Thyroid gland (tissue), 4 donors: ENCODE results near the gene SIAH3. TPM values are rescaled to one million over a fixed set of nuclear protein-coding genes. Genes with fewer than 3 reads are reported as not detected.

Source experiments
- DNase-seq, 2 donors: peaks; one replicate each; pipeline ENCODE4 v3.0.0-alpha.2; 2019
- H3K27ac ChIP-seq, 3 donors: fragments of 200-600 bp; sonication (generic); 1 replicate in 2 of 3; 2 replicates in 1 of 3; pipeline ENCODE4 v1.5.1; 2016 to 2019; ENCODE audit warnings: mild to moderate bottlenecking in 1 of 3, moderate library complexity in 1 of 3
- H3K27me3 ChIP-seq: fragments of 200-600 bp; sonication (generic); one replicate; pipeline ENCODE4 v1.5.1; 2019
- H3K36me3 ChIP-seq, 2 donors: fragments of 200-600 bp; sonication (generic); one replicate each; pipeline ENCODE4 v1.5.1; 2016 to 2019
- H3K4me1 ChIP-seq, 2 donors: fragments of 200-600 bp; sonication (generic); one replicate each; pipeline ENCODE4 v1.5.1; 2017 to 2019
- H3K4me3 ChIP-seq, 3 donors: fragments of 200-600 bp; sonication (generic); replicated peaks in 1 of 3; 1 replicate in 2 of 3; 2 replicates in 1 of 3; pipeline ENCODE4 v1.5.1; 2016; ENCODE audit warnings: mild to moderate bottlenecking in 1 of 3
- H3K9me3 ChIP-seq: fragments of 200-600 bp; sonication (generic); one replicate; pipeline ENCODE4 v1.5.1; 2017
- CTCF ChIP-seq, 6 experiments: fragments of 200-600 bp in 3 of 6; fragments of 450-650 bp in 3 of 6; sonication (generic) in 3 of 6; IDR thresholded peaks; one replicate each; pipeline ENCODE4 v1.5.1; 2016 to 2019; ENCODE audit warnings: antibody characterized with exemption in 6 of 6, mild to moderate bottlenecking in 2 of 6, inconsistent platforms in 1 of 6, moderate library complexity in 1 of 6
- POLR2A ChIP-seq, 2 donors: fragments of 450-650 bp; IDR thresholded peaks; one replicate each; pipeline ENCODE4 v1.6.1; 2017; ENCODE audit warnings: antibody characterized with exemption in 2 of 2, mild to moderate bottlenecking in 2 of 2, moderate library complexity in 1 of 2
- WGBS, 2 donors: methylation state at CpG; one replicate each; pipeline ENCODE4 v1.1.5; 2017; 5-methylcytosine and 5-hydroxymethylcytosine counted together
- intact Hi-C: fragments of 100-400 bp; cut with DNase I; formaldehyde crosslinking; loops from one replicate; pipeline ENCODE4 v1.15.1; 2023
- total RNA-seq, 4 donors: library from RNA; depleted of rRNA; stranded (reverse); fragments of >200 nt; gene quantifications; one replicate each; pipeline ENCODE4 v1.2.3, GENCODE V29; 2016

SIAH3 gene
- total RNA-seq, 4 donors from 2014 or later = 0.13 TPM; not detected in 3

DNA sequence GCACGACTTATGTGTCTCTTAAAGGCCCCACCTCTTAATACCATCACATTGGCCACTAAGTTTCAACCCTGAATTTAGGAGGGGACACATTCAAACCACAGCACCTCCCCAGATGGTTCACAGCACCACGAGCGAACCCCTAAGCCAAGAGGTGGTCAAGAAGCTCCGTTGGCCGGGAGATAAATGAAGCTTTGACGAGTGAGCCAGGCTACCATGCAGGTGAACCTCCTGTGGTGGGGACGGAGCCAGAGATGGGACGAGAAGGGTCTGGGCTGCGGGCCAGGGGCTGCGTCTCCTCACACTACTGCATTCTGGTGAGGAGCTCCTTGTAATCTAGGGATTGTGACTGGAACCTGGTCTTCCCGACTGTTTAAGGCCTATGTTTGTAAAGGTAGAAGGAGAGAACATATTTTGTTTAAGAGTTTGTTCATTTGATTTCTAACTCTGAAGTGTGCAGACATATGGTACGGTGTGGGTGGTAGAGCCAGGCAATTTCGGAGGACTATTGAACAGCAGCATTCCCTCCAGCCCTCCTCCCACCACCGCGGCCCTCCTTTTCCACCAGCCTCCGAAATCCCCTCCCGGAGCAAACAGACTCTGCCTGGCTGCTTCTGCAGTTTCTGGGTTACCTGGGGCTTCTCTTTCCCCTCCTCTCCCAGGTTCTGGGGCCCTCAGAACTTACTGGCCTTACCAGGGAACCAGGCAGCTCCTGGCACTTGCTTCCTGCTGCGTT lies 31.3 kb downstream of the SIAH3 start:
- no peak overlapping the region for H3K27ac ChIP-seq
- H3K9me3 ChIP-seq = no peaks in the 10 kb centered on the region
- no peaks in the 10 kb centered on the region for H3K27me3 ChIP-seq
- no peaks in the 10 kb centered on the region for H3K36me3 ChIP-seq
- no peaks in the 10 kb centered on the region for H3K4me1 ChIP-seq
- intact Hi-C loops = no loop called here
- no peak overlapping the region for H3K4me3 ChIP-seq
- TF ChIP-seq CTCF (IDR thresholded peaks at IDR 0.05) (no peak), POLR2A (IDR thresholded peaks at IDR 0.05) (no peak)
- no peak for DNase-seq
- 89 to 93% methylated on average over 18 of the region's 18 CpGs for WGBS, 2 donors

DNA sequence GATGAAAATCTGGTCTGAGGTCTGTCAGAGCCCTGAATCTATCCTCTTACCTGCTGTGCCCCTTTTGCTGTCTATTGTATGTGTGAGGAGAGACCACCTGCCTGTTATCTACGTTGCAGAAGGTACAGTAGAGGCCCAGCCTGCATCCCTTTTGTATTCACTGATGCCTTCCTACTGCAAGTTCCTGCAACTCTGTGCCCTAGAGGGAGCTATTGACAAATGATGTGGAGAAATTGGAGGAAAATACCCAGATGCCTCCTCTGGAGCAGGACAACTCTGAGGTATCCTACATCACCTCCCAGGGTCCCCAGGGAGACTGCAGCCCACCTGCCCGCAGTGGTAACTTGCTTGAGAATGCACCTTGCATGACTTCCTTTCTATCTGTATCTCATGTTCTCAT lies 33.7 kb downstream of the SIAH3 start:
- 77 to 78% methylated on average over 2 of the region's 2 CpGs for WGBS, 2 donors
- Histone ChIP-seq H3K27ac (no peak overlapping the region), H3K36me3 (no peaks in the 10 kb centered on the region), H3K9me3 (no peaks in the 10 kb centered on the region), H3K4me1 (no peaks in the 10 kb centered on the region), H3K4me3 (no peak overlapping the region), H3K27me3 (no peaks in the 10 kb centered on the region)
- intact Hi-C loops = loop anchor here (10.0 kb wide), 1 partner anchor 337 kb away; no protein-coding TSS in a partner anchor
- DNase-seq = no peak
- TF ChIP-seq POLR2A (IDR thresholded peaks at IDR 0.05) = no peak
- no peak for TF ChIP-seq CTCF (IDR thresholded peaks at IDR 0.05)

GRCh38 chr13:45816427-45816826 lies 35.1 kb downstream of the SIAH3 start:
- H3K36me3 ChIP-seq = no peaks in the 10 kb centered on the region
- intact Hi-C loops = loop anchor here (10.0 kb wide), 1 partner anchor 338 kb away; no protein-coding TSS in a partner anchor
- 91% methylated on average over 6 of the region's 6 CpGs for WGBS, 2 donors
- TF ChIP-seq POLR2A (IDR thresholded peaks at IDR 0.05) = no peak
- no peak for TF ChIP-seq CTCF (IDR thresholded peaks at IDR 0.05)
- DNase-seq = no peak
- no peak overlapping the region for H3K27ac ChIP-seq
- H3K9me3 ChIP-seq = no peaks in the 10 kb centered on the region
- H3K4me3 ChIP-seq = no peak overlapping the region
- H3K27me3 ChIP-seq = no peaks in the 10 kb centered on the region
- H3K4me1 ChIP-seq = no peaks in the 10 kb centered on the region

DNA sequence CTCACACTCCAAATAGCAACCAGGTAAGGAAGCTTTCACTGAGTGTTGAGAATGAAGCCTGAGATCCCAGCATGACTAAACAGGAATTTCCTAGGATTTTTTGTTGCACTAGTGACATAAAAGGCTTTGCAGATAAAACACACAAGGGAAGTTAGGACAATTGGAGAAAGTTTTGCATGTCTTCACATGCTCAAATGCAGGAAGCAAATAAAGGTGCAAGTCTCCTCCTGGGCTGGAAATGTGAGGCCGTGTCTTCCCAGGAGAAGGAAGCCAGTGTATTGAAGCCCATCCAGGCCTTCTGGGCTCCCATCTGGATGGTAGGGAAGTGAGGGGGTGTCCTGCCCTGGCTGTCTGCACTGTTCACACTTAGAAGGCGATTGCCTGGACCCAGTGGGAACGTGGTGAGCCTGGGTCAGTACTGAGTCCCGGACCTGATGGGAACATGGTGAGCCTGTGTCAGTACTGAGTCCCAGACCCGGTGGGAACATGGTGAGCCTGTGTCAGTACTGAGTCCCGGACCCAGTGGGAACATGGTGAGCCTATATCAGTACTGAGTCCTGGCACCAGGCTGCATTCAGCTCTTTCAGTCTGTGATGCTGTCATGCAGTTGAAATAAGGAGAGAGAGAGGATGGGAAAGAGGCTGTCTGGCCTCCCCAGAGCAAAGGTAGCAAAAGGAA lies 38.7 kb downstream of the SIAH3 start:
- no peak overlapping the region for H3K4me3 ChIP-seq
- intact Hi-C loops = loop anchor here (10.0 kb wide), 1 partner anchor 342 kb away; no protein-coding TSS in a partner anchor
- H3K27ac ChIP-seq = no peak overlapping the region
- 59 to 85% methylated on average over 6 of the region's 6 CpGs for WGBS, 2 donors
- DNase-seq = no peak
- H3K9me3 ChIP-seq = no peaks in the 10 kb centered on the region
- no peaks in the 10 kb centered on the region for H3K4me1 ChIP-seq
- H3K36me3 ChIP-seq = no peaks in the 10 kb centered on the region
- no peak for TF ChIP-seq POLR2A (IDR thresholded peaks at IDR 0.05)
- no peak for TF ChIP-seq CTCF (IDR thresholded peaks at IDR 0.05)
- no peaks in the 10 kb centered on the region for H3K27me3 ChIP-seq
